Type B pancreatic cell (in vitro differentiated cells): Measurements from ENCODE around the gene ARRDC3. TPM values are rescaled to one million over a fixed set of nuclear protein-coding genes. Genes with fewer than 3 reads are reported as not detected.
"Not testable (repeated sequence)": the region's sequence is repeated elsewhere in the genome, so short reads cannot be mapped to it uniquely, and the experiment has no call there.

Experiments used
- DNase-seq: peaks from one replicate; pipeline ENCODE4 v3.0.0; 2021; ENCODE audit warnings: mixed read lengths; ENCODE audit not compliant: unreplicated experiment; ENCODE audit errors: extremely low spot score
- H3K27ac Mint-ChIP-seq: 2 replicates; pipeline ENCODE4 v1.8.0; 2021; ENCODE audit warnings: mild to moderate bottlenecking, mixed read lengths
- H3K27me3 Mint-ChIP-seq: 2 replicates; pipeline ENCODE4 v1.8.0; 2021; ENCODE audit warnings: mixed read lengths
- H3K36me3 Mint-ChIP-seq: 2 replicates; pipeline ENCODE4 v1.8.0; 2021; ENCODE audit warnings: mixed read lengths
- H3K4me1 Mint-ChIP-seq: one replicate; pipeline ENCODE4 v1.8.0; 2021; ENCODE audit warnings: mixed read lengths; ENCODE audit not compliant: unreplicated experiment
- H3K4me3 Mint-ChIP-seq: 2 replicates; pipeline ENCODE4 v1.8.0; 2021; ENCODE audit warnings: mild to moderate bottlenecking, mixed read lengths
- H3K9me3 Mint-ChIP-seq: 2 replicates; pipeline ENCODE4 v1.8.0; 2021; ENCODE audit warnings: mixed read lengths
- total RNA-seq: library from RNA; stranded (reverse); gene quantifications from 2 replicates; pipeline ENCODE4 v1.2.1, GENCODE V29; 2021; ENCODE audit warnings: low replicate concordance
- TF ChIP-seq, protein P1 (sequence below): fragments of 200-600 bp; sonication (generic); conservative IDR thresholded peaks from 2 replicates; pipeline ENCODE4 v1.5.0; 2021; ENCODE audit warnings: antibody characterized with exemption, mild to moderate bottlenecking

The ARRDC3 gene
- total RNA-seq, 1 donor from 2014 or later, result 98.6 TPM

DNA sequence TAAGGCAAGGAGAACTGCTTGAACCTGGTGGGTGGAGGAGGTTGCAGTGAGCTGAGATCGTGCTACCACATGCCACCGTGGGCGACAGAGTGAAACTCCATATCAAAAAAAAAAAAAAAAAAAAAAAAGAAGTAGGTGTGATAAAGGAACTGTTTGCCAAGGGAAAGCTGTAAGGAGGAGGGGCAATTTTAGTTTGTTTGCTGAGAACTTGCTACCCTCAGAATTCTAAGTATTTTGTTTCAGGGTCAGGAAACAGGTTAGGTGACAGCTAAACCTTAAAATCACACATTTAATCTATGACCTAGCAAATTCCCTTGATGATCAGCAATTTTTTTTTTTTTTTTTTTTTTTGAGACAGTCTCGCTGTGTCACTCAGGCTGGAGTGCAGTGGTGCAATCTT lies 7.2 kb upstream of the ARRDC3 start:
- Mint-ChIP-seq H3K9me3 (no peaks in the 10 kb centered on the region), H3K4me1 (peaks cover 5% of the 10 kb centered on the region), H3K27me3 (no peaks in the 10 kb centered on the region), H3K4me3 (no peak overlapping the region), H3K27ac (no peak overlapping the region), H3K36me3 (peaks cover 3% of the 10 kb centered on the region)
- DNase-seq, result no peak
- TF ChIP-seq, protein P1, sequence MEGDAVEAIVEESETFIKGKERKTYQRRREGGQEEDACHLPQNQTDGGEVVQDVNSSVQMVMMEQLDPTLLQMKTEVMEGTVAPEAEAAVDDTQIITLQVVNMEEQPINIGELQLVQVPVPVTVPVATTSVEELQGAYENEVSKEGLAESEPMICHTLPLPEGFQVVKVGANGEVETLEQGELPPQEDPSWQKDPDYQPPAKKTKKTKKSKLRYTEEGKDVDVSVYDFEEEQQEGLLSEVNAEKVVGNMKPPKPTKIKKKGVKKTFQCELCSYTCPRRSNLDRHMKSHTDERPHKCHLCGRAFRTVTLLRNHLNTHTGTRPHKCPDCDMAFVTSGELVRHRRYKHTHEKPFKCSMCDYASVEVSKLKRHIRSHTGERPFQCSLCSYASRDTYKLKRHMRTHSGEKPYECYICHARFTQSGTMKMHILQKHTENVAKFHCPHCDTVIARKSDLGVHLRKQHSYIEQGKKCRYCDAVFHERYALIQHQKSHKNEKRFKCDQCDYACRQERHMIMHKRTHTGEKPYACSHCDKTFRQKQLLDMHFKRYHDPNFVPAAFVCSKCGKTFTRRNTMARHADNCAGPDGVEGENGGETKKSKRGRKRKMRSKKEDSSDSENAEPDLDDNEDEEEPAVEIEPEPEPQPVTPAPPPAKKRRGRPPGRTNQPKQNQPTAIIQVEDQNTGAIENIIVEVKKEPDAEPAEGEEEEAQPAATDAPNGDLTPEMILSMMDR, result no peak

DNA sequence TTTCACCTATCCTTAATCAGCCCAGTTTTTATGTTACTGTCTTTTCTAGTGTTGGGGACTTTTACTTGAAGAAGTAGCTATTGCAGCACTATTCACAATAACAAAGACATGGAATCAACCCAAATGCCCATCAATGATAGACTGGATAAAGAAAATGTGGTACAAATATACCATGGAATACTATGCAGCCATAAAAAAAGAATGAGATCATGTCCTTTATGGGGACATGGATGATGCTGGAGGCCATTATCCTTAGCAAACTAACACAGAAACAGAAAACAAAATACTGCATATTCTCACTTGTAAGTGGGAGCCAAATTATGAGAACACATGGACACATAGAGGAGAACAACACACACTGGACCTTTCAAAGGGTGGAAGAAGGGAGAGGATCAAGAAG lies 6.4 kb upstream of the ARRDC3 start:
- H3K4me1 Mint-ChIP-seq, result peaks cover 11% of the 10 kb centered on the region
- not testable (repeated sequence) for H3K27ac Mint-ChIP-seq

DNA sequence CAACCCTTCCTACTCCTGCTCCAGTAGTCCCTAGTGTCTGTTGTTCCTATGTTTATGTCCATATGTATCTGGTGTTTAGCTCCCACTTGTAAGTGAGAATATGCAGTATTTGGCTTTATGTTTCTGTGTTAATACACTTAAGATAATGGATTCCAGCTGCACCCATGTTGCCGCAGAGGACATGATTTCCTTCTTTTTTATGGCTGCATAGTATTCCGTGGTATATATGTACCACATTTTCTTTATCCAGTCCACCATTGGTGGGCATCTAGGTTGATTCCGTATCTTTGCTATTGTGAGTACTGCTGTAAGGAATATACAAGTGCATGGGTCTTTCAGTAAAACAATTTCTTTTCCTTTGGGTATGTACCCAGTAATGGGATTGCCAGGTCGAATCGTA lies 5.2 kb upstream of the ARRDC3 start:
- peaks cover 16% of the 10 kb centered on the region for H3K4me1 Mint-ChIP-seq
- DNase-seq, result no peak

More for the DNA sequence above, 6.4 kb upstream of the ARRDC3 start:
- DNase-seq, H3K9me3 Mint-ChIP-seq, H3K36me3 Mint-ChIP-seq, H3K4me3 Mint-ChIP-seq, H3K27me3 Mint-ChIP-seq: not testable (repeated sequence)

DNA sequence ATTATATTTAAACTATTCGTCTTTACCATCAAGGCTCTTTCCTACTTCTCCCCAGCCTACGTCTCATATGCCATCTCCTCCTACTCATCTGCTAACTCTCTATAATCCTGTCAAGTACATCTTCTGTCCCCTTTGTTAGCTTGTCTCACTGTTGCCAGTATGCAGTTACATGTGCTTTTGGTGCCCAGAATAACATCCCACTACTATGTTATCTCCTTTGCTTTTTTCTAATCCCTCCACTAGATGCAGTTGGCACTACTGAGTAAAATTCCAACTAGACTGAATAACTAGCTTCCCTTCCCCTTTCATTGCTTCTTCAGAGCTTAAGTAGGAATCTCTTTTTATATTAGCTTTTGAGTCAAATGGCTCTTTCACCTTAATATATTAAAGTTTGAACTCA lies 3.0 kb upstream of the ARRDC3 start:
- Mint-ChIP-seq H3K4me1 (peaks cover 16% of the 10 kb centered on the region), H3K27ac (no peak overlapping the region), H3K4me3 (no peak overlapping the region), H3K36me3 (peaks cover 3% of the 10 kb centered on the region), H3K27me3 (no peaks in the 10 kb centered on the region), H3K9me3 (no peaks in the 10 kb centered on the region)
- TF ChIP-seq, protein P1, result no peak
- no peak for DNase-seq

More for the DNA sequence above, 5.2 kb upstream of the ARRDC3 start:
- no peak overlapping the region for H3K27ac Mint-ChIP-seq
- no peak overlapping the region for H3K4me3 Mint-ChIP-seq
- H3K36me3 Mint-ChIP-seq, result peaks cover 3% of the 10 kb centered on the region
- no peaks in the 10 kb centered on the region for H3K9me3 Mint-ChIP-seq
- TF ChIP-seq, protein P1, result no peak
- H3K27me3 Mint-ChIP-seq, result no peaks in the 10 kb centered on the region

DNA sequence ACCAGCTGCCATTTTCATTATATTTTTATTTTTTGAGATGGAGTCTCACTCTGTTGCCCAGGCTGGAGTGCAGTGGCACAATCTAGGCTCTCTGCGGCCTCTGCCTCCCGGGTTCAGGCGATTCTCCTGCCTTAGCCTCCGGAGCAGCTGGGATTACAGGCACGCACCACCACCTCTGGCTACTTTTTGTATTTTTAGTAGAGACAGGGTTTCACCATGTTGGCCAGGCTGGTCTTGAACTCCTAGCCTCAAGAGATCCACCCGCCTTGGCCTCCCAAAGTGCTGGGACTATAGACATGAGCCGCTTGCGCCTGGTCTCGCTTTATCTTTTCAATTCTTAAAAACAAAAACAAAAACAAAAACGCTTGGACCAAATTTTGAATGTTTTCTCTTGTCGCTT lies 2.5 kb upstream of the ARRDC3 start:
- H3K27me3 Mint-ChIP-seq, H3K9me3 Mint-ChIP-seq, H3K27ac Mint-ChIP-seq, DNase-seq, H3K4me3 Mint-ChIP-seq, H3K36me3 Mint-ChIP-seq: not testable (repeated sequence)
- peaks cover 16% of the 10 kb centered on the region for H3K4me1 Mint-ChIP-seq

DNA sequence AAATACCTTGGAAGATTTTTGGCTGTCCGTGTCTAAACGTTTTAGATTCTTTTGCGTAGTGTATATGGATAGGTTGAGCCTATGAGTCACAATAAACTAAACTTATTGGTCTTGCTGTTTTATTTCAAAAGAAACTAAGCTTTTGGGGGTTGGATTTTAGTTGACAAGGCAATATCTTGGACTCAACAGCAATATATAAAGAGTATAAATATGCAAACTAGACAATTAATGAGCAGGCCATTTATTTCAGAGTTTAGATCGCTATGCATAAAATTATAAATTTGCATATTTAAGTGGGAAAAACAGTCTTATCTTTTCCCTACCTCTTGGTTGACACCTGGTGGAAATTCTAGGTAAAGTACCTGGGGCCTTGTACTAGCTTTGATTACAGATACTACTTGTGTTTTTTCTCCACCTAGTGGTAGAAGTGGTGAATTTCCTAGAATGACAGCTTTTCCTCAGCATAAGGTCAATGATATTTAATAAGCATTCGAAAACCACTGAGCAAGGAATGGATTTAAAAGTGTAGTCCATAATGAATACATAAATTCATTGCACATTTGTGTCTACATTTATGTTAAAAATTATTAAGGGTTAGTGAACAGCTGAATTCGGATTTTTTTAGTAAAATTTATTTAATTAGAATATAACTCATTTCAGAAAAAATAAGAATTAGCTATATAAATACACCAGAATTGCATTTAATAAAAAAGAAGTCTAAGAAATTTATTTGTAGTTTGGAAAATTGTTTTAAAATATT lies 1.7 kb upstream of the ARRDC3 start:
- H3K4me3 Mint-ChIP-seq, result peak overlapping the region; percentile 96
- peaks cover 16% of the 10 kb centered on the region for H3K4me1 Mint-ChIP-seq
- peaks cover 4% of the 10 kb centered on the region for H3K36me3 Mint-ChIP-seq
- no peaks in the 10 kb centered on the region for H3K9me3 Mint-ChIP-seq
- no peak for DNase-seq
- TF ChIP-seq, protein P1, result peak; percentile 100
- peak overlapping the region; percentile 100 for H3K27ac Mint-ChIP-seq
- no peaks in the 10 kb centered on the region for H3K27me3 Mint-ChIP-seq

DNA sequence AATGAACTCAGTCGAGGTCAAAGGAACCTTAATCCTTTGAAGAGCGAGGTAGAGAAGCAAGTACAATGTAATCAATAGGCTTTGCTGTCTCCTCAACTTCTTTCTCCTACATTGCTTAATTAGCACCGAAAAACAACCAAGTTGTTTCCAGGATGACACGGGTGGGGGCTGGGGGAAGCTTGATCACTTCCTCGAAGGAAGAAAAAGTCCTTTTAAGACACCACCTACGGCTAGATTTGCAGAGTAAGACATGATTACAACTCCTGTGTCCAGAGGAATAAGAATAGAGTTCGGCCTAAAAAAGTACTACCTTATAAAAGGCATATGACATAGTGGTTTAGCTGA lies 811 bp upstream of the ARRDC3 start:
- Mint-ChIP-seq H3K4me3 (peak overlapping the region; percentile 96), H3K27me3 (no peaks in the 10 kb centered on the region), H3K36me3 (peaks cover 7% of the 10 kb centered on the region), H3K27ac (peak overlapping the region; percentile 100), H3K9me3 (no peaks in the 10 kb centered on the region), H3K4me1 (peaks cover 18% of the 10 kb centered on the region)
- TF ChIP-seq, protein P1, result no peak
- no peak for DNase-seq
